Measurements from ENCODE around the gene GLYATL1. TPM values are rescaled to one million over a fixed set of nuclear protein-coding genes. Genes with fewer than 3 reads are reported as not detected.
A peak's percentile ranks its signal among the peaks of the same experiment; 100 is the strongest.

The GLYATL1 gene
- total and polyA plus RNA-seq, 2 donors (not counting 1 experiment from before 2014, with no cell fraction given), result 0.33 to 0.51 TPM

DNA sequence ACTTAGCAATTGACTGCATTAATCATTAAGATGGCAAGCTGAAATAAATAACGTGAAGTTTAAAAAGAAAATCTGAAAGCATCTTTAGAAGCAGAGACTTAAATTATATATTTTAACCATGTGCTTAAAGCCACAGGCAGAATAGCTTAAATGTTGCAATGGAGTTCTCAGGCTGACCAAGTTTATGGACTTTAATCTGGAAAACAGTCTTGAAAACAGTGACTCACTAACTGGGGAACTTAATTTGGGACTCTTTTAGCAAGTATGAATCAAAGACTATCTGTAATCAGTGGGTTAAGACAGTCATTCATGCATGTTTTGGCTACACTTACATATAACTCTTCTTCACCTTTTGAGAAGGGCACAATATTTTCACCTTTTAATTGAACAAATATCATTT lies 12.6 kb upstream of the GLYATL1 start:
- no peaks in the 10 kb centered on the region for H3K9me3 ChIP-seq (ENCODE audit: control insufficient read depth, insufficient read depth, low read depth, low read length)
- H3K9ac ChIP-seq (ENCODE audit: insufficient read depth, low read length), result no peak overlapping the region
- no peaks in the 10 kb centered on the region for H3K79me2 ChIP-seq (ENCODE audit: control insufficient read depth, insufficient read depth, low read length)
- no peak overlapping the region for H3K4me2 ChIP-seq (ENCODE audit: extremely low read depth, insufficient read depth, low read length)
- TF ChIP-seq, protein P1, sequence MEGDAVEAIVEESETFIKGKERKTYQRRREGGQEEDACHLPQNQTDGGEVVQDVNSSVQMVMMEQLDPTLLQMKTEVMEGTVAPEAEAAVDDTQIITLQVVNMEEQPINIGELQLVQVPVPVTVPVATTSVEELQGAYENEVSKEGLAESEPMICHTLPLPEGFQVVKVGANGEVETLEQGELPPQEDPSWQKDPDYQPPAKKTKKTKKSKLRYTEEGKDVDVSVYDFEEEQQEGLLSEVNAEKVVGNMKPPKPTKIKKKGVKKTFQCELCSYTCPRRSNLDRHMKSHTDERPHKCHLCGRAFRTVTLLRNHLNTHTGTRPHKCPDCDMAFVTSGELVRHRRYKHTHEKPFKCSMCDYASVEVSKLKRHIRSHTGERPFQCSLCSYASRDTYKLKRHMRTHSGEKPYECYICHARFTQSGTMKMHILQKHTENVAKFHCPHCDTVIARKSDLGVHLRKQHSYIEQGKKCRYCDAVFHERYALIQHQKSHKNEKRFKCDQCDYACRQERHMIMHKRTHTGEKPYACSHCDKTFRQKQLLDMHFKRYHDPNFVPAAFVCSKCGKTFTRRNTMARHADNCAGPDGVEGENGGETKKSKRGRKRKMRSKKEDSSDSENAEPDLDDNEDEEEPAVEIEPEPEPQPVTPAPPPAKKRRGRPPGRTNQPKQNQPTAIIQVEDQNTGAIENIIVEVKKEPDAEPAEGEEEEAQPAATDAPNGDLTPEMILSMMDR (conservative IDR thresholded peaks at IDR 0.05 in 1 of 2, IDR thresholded peaks at IDR 0.05 in 1 of 2; ENCODE audit: low read depth in 1 of 2, low read length in 2 of 2), result no peak
- TF ChIP-seq EZH2 (IDR thresholded peaks at IDR 0.05; ENCODE audit: low read length, missing control alignments), result no peak
- H3K27ac ChIP-seq (ENCODE audit: insufficient read depth, low read length), result no peak overlapping the region
- no peaks in the 10 kb centered on the region for H3K36me3 ChIP-seq (ENCODE audit: control insufficient read depth, insufficient read depth, low read length)
- no peaks in the 10 kb centered on the region for H3K27me3 ChIP-seq (ENCODE audit: control insufficient read depth, insufficient read depth, low read length)
- H3K4me1 ChIP-seq (ENCODE audit: control insufficient read depth, extremely low read depth, insufficient read depth, low read length), result no peaks in the 10 kb centered on the region
- H2AFZ ChIP-seq (ENCODE audit: low read length), result no peak overlapping the region
- H3K4me3 ChIP-seq (replicated peaks in 1 of 4; ENCODE audit: control extremely low read depth in 1 of 4, insufficient read depth in 1 of 4, low read depth in 3 of 4, low read length in 4 of 4), result no peak overlapping the region
- peak; percentile 48 to 75 for DNase-seq (ENCODE audit: low read depth in 2 of 2)
- no peaks in the 10 kb centered on the region for H4K20me1 ChIP-seq (ENCODE audit: control insufficient read depth, extremely low read depth, insufficient read depth, low read length)

DNA sequence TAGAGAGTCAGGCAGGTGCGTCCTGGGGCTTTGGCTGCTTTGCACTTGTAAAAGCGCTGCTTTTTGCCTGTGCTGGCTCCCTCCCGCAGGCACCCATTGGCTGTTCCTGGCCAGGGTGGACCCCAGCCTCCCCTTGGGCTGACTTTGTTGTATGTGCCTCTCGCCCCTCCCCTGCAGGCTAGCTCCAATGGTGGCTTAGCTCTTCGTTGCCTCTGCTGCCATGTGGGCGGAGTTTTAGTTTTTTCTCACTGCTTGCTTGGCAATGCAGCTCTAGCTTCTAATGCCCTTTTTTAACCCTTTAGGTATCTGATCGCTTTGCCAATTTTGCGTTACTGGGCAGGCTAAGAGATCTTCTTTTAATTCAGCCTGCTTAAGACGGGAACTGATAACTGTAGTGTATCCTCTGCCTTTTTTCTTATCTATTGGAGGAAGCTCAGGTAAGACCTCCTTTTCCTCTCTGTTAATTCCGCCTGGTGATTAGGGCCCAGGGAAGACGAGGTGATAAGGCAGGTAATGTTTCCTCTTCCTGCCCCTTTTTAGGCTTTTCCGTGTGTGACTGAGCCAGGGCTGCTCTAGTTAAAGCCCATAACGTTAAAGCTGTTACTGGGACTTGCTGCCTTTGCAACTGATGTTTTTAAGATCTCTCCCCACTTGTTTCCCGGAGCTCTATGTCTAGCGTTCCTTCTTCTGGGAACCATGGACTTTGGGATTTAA lies 11.7 kb upstream of the GLYATL1 start:
- Histone ChIP-seq H3K4me2 (ENCODE audit: extremely low read depth, insufficient read depth, low read length) (no peak overlapping the region), H3K27ac (ENCODE audit: insufficient read depth, low read length) (no peak overlapping the region), H2AFZ (ENCODE audit: low read length) (no peak overlapping the region)

DNA sequence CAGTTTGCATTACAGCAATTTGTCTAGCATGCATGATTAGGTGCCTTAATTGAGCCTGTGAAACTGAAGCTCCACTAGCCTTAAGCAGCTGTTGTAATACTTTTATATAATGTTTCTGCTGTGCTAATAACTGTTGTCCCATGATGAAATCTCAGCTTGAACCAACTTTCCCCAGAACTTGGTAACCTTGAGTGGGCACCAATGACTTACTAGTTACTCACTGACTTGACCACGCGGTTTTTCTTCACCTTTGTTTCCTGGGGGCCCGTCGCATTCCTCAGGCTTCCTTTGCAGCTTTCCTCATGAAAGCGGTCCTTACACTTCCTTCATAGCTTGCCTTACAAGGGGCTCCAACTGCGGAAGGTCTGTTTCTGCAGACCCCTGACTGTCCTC lies 11.2 kb upstream of the GLYATL1 start:
- no peaks in the 10 kb centered on the region for H3K4me1 ChIP-seq (ENCODE audit: control insufficient read depth, extremely low read depth, insufficient read depth, low read length)
- H4K20me1 ChIP-seq (ENCODE audit: control insufficient read depth, extremely low read depth, insufficient read depth, low read length), result no peaks in the 10 kb centered on the region
- H3K36me3 ChIP-seq (ENCODE audit: control insufficient read depth, insufficient read depth, low read length), result no peaks in the 10 kb centered on the region
- no peak overlapping the region for H3K27ac ChIP-seq (ENCODE audit: insufficient read depth, low read length)
- no peaks in the 10 kb centered on the region for H3K9me3 ChIP-seq (ENCODE audit: control insufficient read depth, insufficient read depth, low read depth, low read length)
- no peak overlapping the region for H2AFZ ChIP-seq (ENCODE audit: low read length)
- H3K4me2 ChIP-seq (ENCODE audit: extremely low read depth, insufficient read depth, low read length), result no peak overlapping the region
- H3K27me3 ChIP-seq (ENCODE audit: control insufficient read depth, insufficient read depth, low read length), result no peaks in the 10 kb centered on the region
- no peaks in the 10 kb centered on the region for H3K79me2 ChIP-seq (ENCODE audit: control insufficient read depth, insufficient read depth, low read length)
- TF ChIP-seq, protein P1 (conservative IDR thresholded peaks at IDR 0.05 in 1 of 2, IDR thresholded peaks at IDR 0.05 in 1 of 2; ENCODE audit: low read depth in 1 of 2, low read length in 2 of 2), result no peak
- TF ChIP-seq EZH2 (IDR thresholded peaks at IDR 0.05; ENCODE audit: low read length, missing control alignments), result no peak
- H3K4me3 ChIP-seq (replicated peaks in 1 of 4; ENCODE audit: control extremely low read depth in 1 of 4, insufficient read depth in 1 of 4, low read depth in 3 of 4, low read length in 4 of 4), result no peak overlapping the region
- DNase-seq (ENCODE audit: low read depth in 2 of 2), result peak in 1 of 2 donors; percentile 23
- no peak overlapping the region for H3K9ac ChIP-seq (ENCODE audit: insufficient read depth, low read length)

More for the DNA sequence above, 11.7 kb upstream of the GLYATL1 start:
- Histone ChIP-seq H3K9me3 (ENCODE audit: control insufficient read depth, insufficient read depth, low read depth, low read length) (no peaks in the 10 kb centered on the region), H3K4me1 (ENCODE audit: control insufficient read depth, extremely low read depth, insufficient read depth, low read length) (no peaks in the 10 kb centered on the region), H3K79me2 (ENCODE audit: control insufficient read depth, insufficient read depth, low read length) (no peaks in the 10 kb centered on the region), H3K9ac (ENCODE audit: insufficient read depth, low read length) (no peak overlapping the region), H3K4me3 (replicated peaks in 1 of 4; ENCODE audit: control extremely low read depth in 1 of 4, insufficient read depth in 1 of 4, low read depth in 3 of 4, low read length in 4 of 4) (peak overlapping the region in 2 of 4 experiments; percentile 12 to 27), H4K20me1 (ENCODE audit: control insufficient read depth, extremely low read depth, insufficient read depth, low read length) (no peaks in the 10 kb centered on the region), H3K27me3 (ENCODE audit: control insufficient read depth, insufficient read depth, low read length) (no peaks in the 10 kb centered on the region), H3K36me3 (ENCODE audit: control insufficient read depth, insufficient read depth, low read length) (no peaks in the 10 kb centered on the region)
- TF ChIP-seq EZH2 (IDR thresholded peaks at IDR 0.05; ENCODE audit: low read length, missing control alignments), result no peak
- TF ChIP-seq, protein P1 (conservative IDR thresholded peaks at IDR 0.05 in 1 of 2, IDR thresholded peaks at IDR 0.05 in 1 of 2; ENCODE audit: low read depth in 1 of 2, low read length in 2 of 2), result no peak
- DNase-seq (ENCODE audit: low read depth in 2 of 2), result peak; percentile 31 to 62

Measured in fibroblast of lung (primary cell).